SK-N-SH treated with all-trans-retinoic acid at 6 μM for 48 hours (cell line): ENCODE results near the gene ZNF841.
"Not testable (repeated sequence)": the region's sequence is repeated elsewhere in the genome, so short reads cannot be mapped to it uniquely, and the experiment has no call there.

Source experiments
- ATAC-seq: fragments of 200-7000 bp; cut with Tn5 transposase; 3 replicates; pipeline ENCODE4 v1.9.1; 2020; ENCODE audit warnings: mild to moderate bottlenecking, moderate library complexity
- CSDC2 ChIP-seq: fragments of 250-450 bp; sonication (Bioruptor Pico); IDR thresholded peaks from 2 replicates; pipeline ENCODE4 v1.5.0; 2020; ENCODE audit warnings: mild to moderate bottlenecking, moderate library complexity
- ESRRG ChIP-seq: fragments of 250-450 bp; sonication (Bioruptor Pico); IDR thresholded peaks from 2 replicates; pipeline ENCODE4 v1.6.1; 2021; ENCODE audit warnings: mild to moderate bottlenecking
- GLIS3 ChIP-seq: fragments of 250-450 bp; sonication (Bioruptor Pico); IDR thresholded peaks from 2 replicates; pipeline ENCODE4 v1.5.0; 2020; ENCODE audit warnings: mild to moderate bottlenecking, moderate library complexity
- OSR1 ChIP-seq: fragments of 250-450 bp; sonication (Bioruptor Pico); IDR thresholded peaks from 2 replicates; pipeline ENCODE4 v1.8.0; 2022; ENCODE audit warnings: moderate library complexity, mild to moderate bottlenecking, inconsistent platforms
- PPARA ChIP-seq: fragments of 250-450 bp; sonication (Bioruptor Pico); IDR thresholded peaks from 2 replicates; pipeline ENCODE4 v1.5.0; 2020; ENCODE audit warnings: mild to moderate bottlenecking, borderline replicate concordance
- SNAI2 ChIP-seq: fragments of 250-450 bp; sonication (Bioruptor Pico); IDR thresholded peaks from 2 replicates; pipeline ENCODE4 v1.5.0; 2020; ENCODE audit warnings: mild to moderate bottlenecking, moderate library complexity
- TCF4 ChIP-seq: fragments of 250-450 bp; sonication (Bioruptor Pico); IDR thresholded peaks from 2 replicates; pipeline ENCODE4 v1.8.0; 2021; ENCODE audit warnings: mild to moderate bottlenecking, moderate library complexity, borderline replicate concordance
- TOX ChIP-seq: fragments of 250-450 bp; sonication (Bioruptor Pico); IDR thresholded peaks from 2 replicates; pipeline ENCODE4 v1.8.0; 2021; ENCODE audit warnings: mild to moderate bottlenecking, moderate library complexity, borderline replicate concordance
- ZFP3 ChIP-seq: fragments of 250-450 bp; sonication (Bioruptor Pico); IDR thresholded peaks from 2 replicates; pipeline ENCODE4 v1.5.0; 2020; ENCODE audit warnings: mild to moderate bottlenecking, moderate library complexity
- ZNF565 ChIP-seq: fragments of 450-650 bp; formaldehyde crosslinking; conservative IDR thresholded peaks from 2 replicates; pipeline ENCODE4 v1.5.0; 2020; ENCODE audit warnings: low read depth, mild to moderate bottlenecking, moderate library complexity
- ZNF70 ChIP-seq: fragments of 450-650 bp; formaldehyde crosslinking; IDR thresholded peaks from 2 replicates; pipeline ENCODE4 v1.5.0; 2020; ENCODE audit warnings: mild to moderate bottlenecking, moderate library complexity
- ZNF8 ChIP-seq: fragments of 450-650 bp; formaldehyde crosslinking; IDR thresholded peaks from 2 replicates; pipeline ENCODE4 v1.5.0; 2020; ENCODE audit warnings: mild to moderate bottlenecking, moderate library complexity
- TF ChIP-seq, protein P1 (sequence below): fragments of 250-450 bp; sonication (Bioruptor Pico); IDR thresholded peaks from 2 replicates; pipeline ENCODE4 v1.5.1; 2021; ENCODE audit warnings: mild to moderate bottlenecking, moderate library complexity
- TF ChIP-seq, protein P2 (sequence below): fragments of 250-450 bp; sonication (Bioruptor Pico); IDR thresholded peaks from 2 replicates; pipeline ENCODE4 v1.5.1; 2020; ENCODE audit warnings: low read depth, mild to moderate bottlenecking, moderate library complexity
- TF ChIP-seq, protein P3 (sequence below): fragments of 250-450 bp; sonication (Bioruptor Pico); IDR thresholded peaks from 2 replicates; pipeline ENCODE4 v1.8.0; 2020; ENCODE audit warnings: mild to moderate bottlenecking, moderate library complexity, borderline replicate concordance
- TF ChIP-seq, protein P4 (sequence below): fragments of 250-450 bp; sonication (Bioruptor Pico); IDR thresholded peaks from 2 replicates; pipeline ENCODE4 v1.8.0; 2021; ENCODE audit warnings: low read depth, mild to moderate bottlenecking, moderate library complexity, borderline replicate concordance
- TF ChIP-seq, protein P5 (sequence below): fragments of 250-450 bp; sonication (Bioruptor Pico); IDR thresholded peaks from 2 replicates; pipeline ENCODE4 v1.5.0; 2020; ENCODE audit warnings: mild to moderate bottlenecking, moderate library complexity

The ZNF841 gene

DNA sequence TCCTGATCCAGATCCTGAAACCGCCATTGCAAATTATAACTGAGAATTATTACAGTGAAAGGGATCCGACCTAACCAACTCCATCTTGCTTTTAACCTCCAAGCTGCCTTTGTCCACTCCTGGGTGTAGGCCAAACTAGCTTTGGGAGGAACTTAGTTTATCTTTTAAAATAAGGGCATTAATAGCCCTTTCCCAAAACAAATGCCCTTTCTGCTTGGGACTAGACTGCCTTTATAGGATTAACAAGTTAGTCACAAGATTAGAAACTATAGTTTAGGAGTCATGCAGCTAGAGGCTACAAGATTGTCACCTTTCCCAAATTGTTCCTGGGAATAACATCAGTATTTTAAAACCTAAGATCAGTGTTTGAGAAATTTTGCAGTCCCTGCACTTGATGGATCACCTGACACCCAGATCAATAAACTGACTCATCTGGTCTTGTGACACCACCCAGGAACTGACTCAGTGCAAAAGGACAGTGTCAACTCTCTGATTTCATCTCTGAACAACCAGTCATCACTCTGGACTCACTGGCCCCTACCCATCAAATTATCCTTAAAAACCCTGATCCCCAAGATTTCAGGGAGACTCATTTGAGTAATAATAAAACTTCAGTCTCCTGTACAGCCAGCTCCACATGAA is 4.1 kb upstream of the ZNF841 start:
- no peak for ATAC-seq
- TF ChIP-seq, protein P1, sequence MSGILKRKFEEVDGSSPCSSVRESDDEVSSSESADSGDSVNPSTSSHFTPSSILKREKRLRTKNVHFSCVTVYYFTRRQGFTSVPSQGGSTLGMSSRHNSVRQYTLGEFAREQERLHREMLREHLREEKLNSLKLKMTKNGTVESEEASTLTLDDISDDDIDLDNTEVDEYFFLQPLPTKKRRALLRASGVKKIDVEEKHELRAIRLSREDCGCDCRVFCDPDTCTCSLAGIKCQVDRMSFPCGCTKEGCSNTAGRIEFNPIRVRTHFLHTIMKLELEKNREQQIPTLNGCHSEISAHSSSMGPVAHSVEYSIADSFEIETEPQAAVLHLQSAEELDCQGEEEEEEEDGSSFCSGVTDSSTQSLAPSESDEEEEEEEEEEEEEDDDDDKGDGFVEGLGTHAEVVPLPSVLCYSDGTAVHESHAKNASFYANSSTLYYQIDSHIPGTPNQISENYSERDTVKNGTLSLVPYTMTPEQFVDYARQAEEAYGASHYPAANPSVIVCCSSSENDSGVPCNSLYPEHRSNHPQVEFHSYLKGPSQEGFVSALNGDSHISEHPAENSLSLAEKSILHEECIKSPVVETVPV (CRISPR knock-in tag) = no peak
- TF ChIP-seq, protein P2, sequence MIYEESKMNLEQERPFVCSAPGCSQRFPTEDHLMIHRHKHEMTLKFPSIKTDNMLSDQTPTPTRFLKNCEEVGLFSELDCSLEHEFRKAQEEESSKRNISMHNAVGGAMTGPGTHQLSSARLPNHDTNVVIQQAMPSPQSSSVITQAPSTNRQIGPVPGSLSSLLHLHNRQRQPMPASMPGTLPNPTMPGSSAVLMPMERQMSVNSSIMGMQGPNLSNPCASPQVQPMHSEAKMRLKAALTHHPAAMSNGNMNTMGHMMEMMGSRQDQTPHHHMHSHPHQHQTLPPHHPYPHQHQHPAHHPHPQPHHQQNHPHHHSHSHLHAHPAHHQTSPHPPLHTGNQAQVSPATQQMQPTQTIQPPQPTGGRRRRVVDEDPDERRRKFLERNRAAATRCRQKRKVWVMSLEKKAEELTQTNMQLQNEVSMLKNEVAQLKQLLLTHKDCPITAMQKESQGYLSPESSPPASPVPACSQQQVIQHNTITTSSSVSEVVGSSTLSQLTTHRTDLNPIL (CRISPR knock-in tag) = no peak
- TF ChIP-seq ZNF8 (CRISPR knock-in tag) = no peak
- TF ChIP-seq, protein P3, sequence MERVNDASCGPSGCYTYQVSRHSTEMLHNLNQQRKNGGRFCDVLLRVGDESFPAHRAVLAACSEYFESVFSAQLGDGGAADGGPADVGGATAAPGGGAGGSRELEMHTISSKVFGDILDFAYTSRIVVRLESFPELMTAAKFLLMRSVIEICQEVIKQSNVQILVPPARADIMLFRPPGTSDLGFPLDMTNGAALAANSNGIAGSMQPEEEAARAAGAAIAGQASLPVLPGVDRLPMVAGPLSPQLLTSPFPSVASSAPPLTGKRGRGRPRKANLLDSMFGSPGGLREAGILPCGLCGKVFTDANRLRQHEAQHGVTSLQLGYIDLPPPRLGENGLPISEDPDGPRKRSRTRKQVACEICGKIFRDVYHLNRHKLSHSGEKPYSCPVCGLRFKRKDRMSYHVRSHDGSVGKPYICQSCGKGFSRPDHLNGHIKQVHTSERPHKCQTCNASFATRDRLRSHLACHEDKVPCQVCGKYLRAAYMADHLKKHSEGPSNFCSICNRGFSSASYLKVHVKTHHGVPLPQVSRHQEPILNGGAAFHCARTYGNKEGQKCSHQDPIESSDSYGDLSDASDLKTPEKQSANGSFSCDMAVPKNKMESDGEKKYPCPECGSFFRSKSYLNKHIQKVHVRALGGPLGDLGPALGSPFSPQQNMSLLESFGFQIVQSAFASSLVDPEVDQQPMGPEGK = no peak
- TF ChIP-seq ZNF70 = no peak
- TF ChIP-seq ESRRG = no peak
- no peak for TF ChIP-seq SNAI2
- no peak for TF ChIP-seq ZFP3
- no peak for TF ChIP-seq TOX (CRISPR knock-in tag)
- no peak for TF ChIP-seq TCF4 (CRISPR knock-in tag)

DNA sequence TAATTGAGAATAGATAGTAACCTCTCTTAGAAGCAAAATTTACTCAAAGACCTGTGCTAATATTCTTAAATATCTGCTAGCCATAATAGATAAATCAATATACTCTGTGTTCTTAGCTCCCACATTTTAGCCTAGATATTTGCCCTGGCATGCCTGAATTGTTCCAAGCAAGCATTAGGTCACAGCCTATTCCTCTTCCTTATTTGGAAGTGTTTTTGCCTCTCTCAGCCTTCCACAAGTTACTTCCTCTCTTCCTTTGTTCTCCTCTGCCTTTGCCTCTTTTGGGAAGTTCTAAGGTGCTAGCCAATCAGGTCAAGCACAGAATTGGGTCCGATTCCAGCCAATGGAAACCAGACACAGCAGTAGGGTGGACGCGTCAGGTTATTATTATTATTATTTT is 851 bp upstream of the ZNF841 start:
- not testable (repeated sequence) for ATAC-seq

DNA sequence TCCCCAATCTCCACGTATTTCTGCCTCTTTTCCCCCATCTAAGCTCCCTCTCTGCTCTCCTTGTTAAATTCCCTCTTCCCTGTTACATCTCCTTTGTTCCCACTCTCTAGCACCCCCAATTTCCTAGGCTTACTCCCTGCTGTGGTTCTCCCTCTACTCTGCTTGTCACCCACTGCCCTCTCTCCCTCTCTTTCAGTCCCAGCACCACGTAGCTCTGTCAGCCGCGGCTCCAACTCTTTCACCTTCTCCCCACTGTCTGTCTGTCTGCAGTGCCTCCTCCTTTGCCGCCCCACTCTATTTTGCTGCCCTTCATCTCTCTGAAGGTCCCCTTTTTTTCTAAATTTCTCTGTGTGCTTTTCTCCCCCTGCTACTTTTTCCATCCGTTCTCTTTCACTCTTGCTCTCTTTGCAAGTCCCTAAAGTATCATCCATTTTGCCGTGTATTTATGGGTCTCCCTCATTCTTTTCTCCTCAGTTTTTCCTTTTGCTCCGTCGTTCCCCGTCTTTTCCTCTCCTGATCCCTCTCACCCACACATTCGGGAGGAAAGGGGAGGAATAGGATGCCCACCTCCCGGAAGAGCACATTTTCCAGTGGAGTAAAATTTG is 937 bp downstream of the ZNF841 start:
- TF ChIP-seq, protein P4, sequence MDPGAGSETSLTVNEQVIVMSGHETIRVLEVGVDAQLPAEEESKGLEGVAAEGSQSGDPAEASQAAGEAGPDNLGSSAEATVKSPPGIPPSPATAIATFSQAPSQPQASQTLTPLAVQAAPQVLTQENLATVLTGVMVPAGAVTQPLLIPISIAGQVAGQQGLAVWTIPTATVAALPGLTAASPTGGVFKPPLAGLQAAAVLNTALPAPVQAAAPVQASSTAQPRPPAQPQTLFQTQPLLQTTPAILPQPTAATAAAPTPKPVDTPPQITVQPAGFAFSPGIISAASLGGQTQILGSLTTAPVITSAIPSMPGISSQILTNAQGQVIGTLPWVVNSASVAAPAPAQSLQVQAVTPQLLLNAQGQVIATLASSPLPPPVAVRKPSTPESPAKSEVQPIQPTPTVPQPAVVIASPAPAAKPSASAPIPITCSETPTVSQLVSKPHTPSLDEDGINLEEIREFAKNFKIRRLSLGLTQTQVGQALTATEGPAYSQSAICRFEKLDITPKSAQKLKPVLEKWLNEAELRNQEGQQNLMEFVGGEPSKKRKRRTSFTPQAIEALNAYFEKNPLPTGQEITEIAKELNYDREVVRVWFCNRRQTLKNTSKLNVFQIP (CRISPR knock-in tag) = no peak
- TF ChIP-seq GLIS3 (CRISPR knock-in tag) = no peak
- TF ChIP-seq PPARA = no peak
- TF ChIP-seq ESRRG = no peak
- TF ChIP-seq, protein P5, sequence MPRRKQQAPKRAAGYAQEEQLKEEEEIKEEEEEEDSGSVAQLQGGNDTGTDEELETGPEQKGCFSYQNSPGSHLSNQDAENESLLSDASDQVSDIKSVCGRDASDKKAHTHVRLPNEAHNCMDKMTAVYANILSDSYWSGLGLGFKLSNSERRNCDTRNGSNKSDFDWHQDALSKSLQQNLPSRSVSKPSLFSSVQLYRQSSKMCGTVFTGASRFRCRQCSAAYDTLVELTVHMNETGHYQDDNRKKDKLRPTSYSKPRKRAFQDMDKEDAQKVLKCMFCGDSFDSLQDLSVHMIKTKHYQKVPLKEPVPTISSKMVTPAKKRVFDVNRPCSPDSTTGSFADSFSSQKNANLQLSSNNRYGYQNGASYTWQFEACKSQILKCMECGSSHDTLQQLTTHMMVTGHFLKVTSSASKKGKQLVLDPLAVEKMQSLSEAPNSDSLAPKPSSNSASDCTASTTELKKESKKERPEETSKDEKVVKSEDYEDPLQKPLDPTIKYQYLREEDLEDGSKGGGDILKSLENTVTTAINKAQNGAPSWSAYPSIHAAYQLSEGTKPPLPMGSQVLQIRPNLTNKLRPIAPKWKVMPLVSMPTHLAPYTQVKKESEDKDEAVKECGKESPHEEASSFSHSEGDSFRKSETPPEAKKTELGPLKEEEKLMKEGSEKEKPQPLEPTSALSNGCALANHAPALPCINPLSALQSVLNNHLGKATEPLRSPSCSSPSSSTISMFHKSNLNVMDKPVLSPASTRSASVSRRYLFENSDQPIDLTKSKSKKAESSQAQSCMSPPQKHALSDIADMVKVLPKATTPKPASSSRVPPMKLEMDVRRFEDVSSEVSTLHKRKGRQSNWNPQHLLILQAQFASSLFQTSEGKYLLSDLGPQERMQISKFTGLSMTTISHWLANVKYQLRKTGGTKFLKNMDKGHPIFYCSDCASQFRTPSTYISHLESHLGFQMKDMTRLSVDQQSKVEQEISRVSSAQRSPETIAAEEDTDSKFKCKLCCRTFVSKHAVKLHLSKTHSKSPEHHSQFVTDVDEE (CRISPR knock-in tag) = no peak
- no peak for TF ChIP-seq TCF4 (CRISPR knock-in tag)
- TF ChIP-seq, protein P2 (CRISPR knock-in tag) = no peak
- TF ChIP-seq ZNF8 (CRISPR knock-in tag) = no peak
- peak; percentile 50 for ATAC-seq

DNA sequence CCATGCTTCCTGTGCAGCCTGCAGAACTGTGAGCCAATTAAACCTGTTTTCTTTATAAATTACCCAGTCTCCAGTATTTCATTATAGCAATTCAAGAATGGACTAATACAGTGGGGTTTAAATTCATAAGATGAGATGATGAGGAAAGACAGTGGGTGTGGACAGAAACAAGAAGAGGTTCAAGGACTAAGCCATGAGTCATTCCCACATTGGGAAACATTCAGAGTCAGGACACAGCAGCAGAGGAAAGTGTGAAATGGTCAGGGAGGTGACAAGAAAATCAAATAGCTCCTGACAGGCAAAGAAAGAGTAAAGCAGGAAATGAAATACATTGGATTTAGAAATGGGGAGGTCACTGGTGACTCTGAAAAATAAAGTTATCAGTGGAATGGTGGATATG is 9.1 kb downstream of the ZNF841 start:
- no peak for ATAC-seq
- no peak for TF ChIP-seq GLIS3 (CRISPR knock-in tag)
- TF ChIP-seq ZFP3 = no peak
- no peak for TF ChIP-seq ZNF8 (CRISPR knock-in tag)
- TF ChIP-seq, protein P1 (CRISPR knock-in tag) = no peak
- TF ChIP-seq CSDC2 = no peak
- TF ChIP-seq TCF4 (CRISPR knock-in tag) = no peak
- TF ChIP-seq, protein P3 = no peak
- TF ChIP-seq, protein P2 (CRISPR knock-in tag) = no peak
- no peak for TF ChIP-seq PPARA
- TF ChIP-seq OSR1 (CRISPR knock-in tag) = no peak
- no peak for TF ChIP-seq ZNF70
- no peak for TF ChIP-seq ZNF565
